GM12878 (cell line): ENCODE measurements around the gene RAD51B.

Experiments used
- BCLAF1 ChIP-seq: fragments of 450-650 bp; IDR thresholded peaks from 2 replicates; pipeline ENCODE4 v1.6.1; 2017; ENCODE audit warnings: antibody characterized with exemption, mild to moderate bottlenecking, moderate library complexity
- CTCF ChIP-seq, 3 experiments: IDR thresholded peaks in 2 of 3; conservative IDR thresholded peaks in 1 of 3; 2 replicates each; pipeline ENCODE4 v1.5.1; 2011; ENCODE audit warnings: low read depth in 3 of 3, low read length in 3 of 3, mild to moderate bottlenecking in 3 of 3, control low read depth in 2 of 3, moderate library complexity in 2 of 3, inconsistent platforms in 1 of 3, mixed read lengths in 1 of 3; ENCODE audit not compliant: control insufficient read depth in 2 of 3, insufficient read depth in 1 of 3; ENCODE audit errors: extremely low read depth in 1 of 3
- JUNB ChIP-seq: IDR thresholded peaks from 2 replicates; pipeline ENCODE4 v1.6.1; 2016; ENCODE audit warnings: antibody characterized with exemption, mild to moderate bottlenecking
- JUND ChIP-seq: IDR thresholded peaks from 2 replicates; pipeline ENCODE4 v1.6.1; 2012; ENCODE audit warnings: low read depth, mild to moderate bottlenecking, low read length, improper control_type of control experiment, moderate library complexity
- MXI1 ChIP-seq: fragments of 150-350 bp; IDR thresholded peaks from 2 replicates; pipeline ENCODE4 v1.6.1; 2011; ENCODE audit warnings: low read depth, mild to moderate bottlenecking, inconsistent platforms, low read length, improper control_type of control experiment
- NR2C1 ChIP-seq: fragments of 450-650 bp; IDR thresholded peaks from 2 replicates; pipeline ENCODE4 v1.6.1; 2017; ENCODE audit warnings: antibody characterized with exemption, mild to moderate bottlenecking, moderate library complexity
- POLR2A ChIP-seq: IDR thresholded peaks from 2 replicates; pipeline ENCODE4 v1.6.1; 2011; ENCODE audit warnings: low read depth, mild to moderate bottlenecking, low read length
- REST ChIP-seq: IDR thresholded peaks from 2 replicates; pipeline ENCODE4 v1.6.1; 2012; ENCODE audit warnings: mild to moderate bottlenecking, low read depth, low read length
- SRF ChIP-seq, 2 experiments: IDR thresholded peaks; 2 replicates each; pipeline ENCODE4 v1.6.1; 2011; ENCODE audit warnings: low read depth in 2 of 2, low read length in 2 of 2, mild to moderate bottlenecking in 1 of 2, moderate library complexity in 1 of 2

- TF ChIP-seq CTCF (IDR thresholded peaks at IDR 0.05 in 2 of 3, conservative IDR thresholded peaks at IDR 0.05 in 1 of 3; ENCODE audit: control insufficient read depth in 2 of 3, extremely low read depth in 1 of 3, insufficient read depth in 1 of 3, low read depth in 3 of 3, low read length in 3 of 3) (no peak), NR2C1 (no peak), REST (no peak), POLR2A (no peak), SRF (IDR thresholded peaks at IDR 0.05; ENCODE audit: low read depth in 2 of 2, low read length in 2 of 2) (no peak), BCLAF1 (no peak), JUNB (no peak), MXI1 (no peak), JUND (no peak)
Measured at GRCh38 chr14:68040633-68041369, 221.2 kb downstream of the RAD51B start.
